NCI-H2196 treated with DMSO at 0.1 percent for 48 hours (cell line): ENCODE results near the gene LGR4.

Source experiments
- DNase-seq: peaks from one replicate; lab custom pipeline; 2025; ENCODE audit not compliant: unreplicated experiment; lab: John Stamatoyannopoulos, UW

The LGR4 gene

GRCh38 chr11:27433742-27434141, 38.8 kb downstream of the LGR4 start:
- no peak for DNase-seq

- DNase-seq, result no peak
Observed at GRCh38 chr11:27431808-27432207, 40.8 kb downstream of the LGR4 start.

GRCh38 chr11:27429761-27430393, 42.7 kb downstream of the LGR4 start:
- no peak for DNase-seq

- DNase-seq, result no peak
Observed at GRCh38 chr11:27427183-27427980, 45.2 kb downstream of the LGR4 start.

GRCh38 chr11:27425814-27426213, 46.8 kb downstream of the LGR4 start:
- DNase-seq, result no peak

GRCh38 chr11:27423125-27423524, 49.5 kb downstream of the LGR4 start:
- DNase-seq, result no peak

- no peak for DNase-seq
Observed at GRCh38 chr11:27421819-27422494, 50.6 kb downstream of the LGR4 start.

- no peak for DNase-seq
Observed at GRCh38 chr11:27420722-27421572, 51.6 kb downstream of the LGR4 start.

GRCh38 chr11:27420217-27420616, 52.4 kb downstream of the LGR4 start:
- no peak for DNase-seq

- no peak for DNase-seq
Observed at GRCh38 chr11:27418356-27418755, 54.2 kb downstream of the LGR4 start.

- no peak for DNase-seq
Observed at GRCh38 chr11:27416568-27417176, 55.9 kb downstream of the LGR4 start.

- DNase-seq, result no peak
Observed at GRCh38 chr11:27414644-27415043, 57.9 kb downstream of the LGR4 start.

- DNase-seq, result no peak
Observed at GRCh38 chr11:27413218-27413617, 59.4 kb downstream of the LGR4 start.

- DNase-seq, result no peak
Observed at GRCh38 chr11:27412192-27412691, 60.3 kb downstream of the LGR4 start.

GRCh38 chr11:27411328-27411727, 61.3 kb downstream of the LGR4 start:
- no peak for DNase-seq

- DNase-seq, result no peak
Observed at GRCh38 chr11:27410272-27410671, 62.3 kb downstream of the LGR4 start.

GRCh38 chr11:27409742-27410141, 62.8 kb downstream of the LGR4 start:
- no peak for DNase-seq

GRCh38 chr11:27409049-27409448, 63.5 kb downstream of the LGR4 start:
- no peak for DNase-seq

GRCh38 chr11:27408246-27408800, 64.3 kb downstream of the LGR4 start:
- no peak for DNase-seq
